Neural crest cell (in vitro differentiated cells): Measurements from ENCODE around the gene ZMIZ1. TPM values are rescaled to one million over a fixed set of nuclear protein-coding genes. Genes with fewer than 3 reads are reported as not detected.

Experiments used
- DNase-seq: peaks from one replicate; pipeline ENCODE4 v3.0.0; 2021; ENCODE audit warnings: low read depth, mixed read lengths, low spot score
- H3K27ac Mint-ChIP-seq: one replicate; pipeline ENCODE4 v1.8.0; 2021; ENCODE audit warnings: mild to moderate bottlenecking, mixed read lengths; ENCODE audit not compliant: unreplicated experiment
- H3K27me3 Mint-ChIP-seq: 2 replicates; pipeline ENCODE4 v1.8.0; 2021; ENCODE audit warnings: low read depth, mild to moderate bottlenecking, mixed read lengths
- H3K36me3 Mint-ChIP-seq: 2 replicates; pipeline ENCODE4 v1.8.0; 2021; ENCODE audit warnings: low read depth, mild to moderate bottlenecking, mixed read lengths
- H3K4me1 Mint-ChIP-seq: 2 replicates; pipeline ENCODE4 v1.8.0; 2021; ENCODE audit warnings: mixed read lengths
- H3K4me3 Mint-ChIP-seq: one replicate; pipeline ENCODE4 v1.8.0; 2021; ENCODE audit warnings: mild to moderate bottlenecking, mixed read lengths
- H3K9me3 Mint-ChIP-seq: 2 replicates; pipeline ENCODE4 v1.8.0; 2021; ENCODE audit warnings: mixed read lengths
- CTCF ChIP-seq: fragments of 200-600 bp; sonication (generic); conservative IDR thresholded peaks from 2 replicates; pipeline ENCODE4 v1.5.0; 2021; ENCODE audit warnings: antibody characterized with exemption, mild to moderate bottlenecking
- total RNA-seq: library from RNA; stranded (reverse); gene quantifications from 2 replicates; pipeline ENCODE4 v1.2.1, GENCODE V29; 2021

ZMIZ1 gene
- total RNA-seq, 1 donor from 2014 or later, result 92.0 TPM

DNA sequence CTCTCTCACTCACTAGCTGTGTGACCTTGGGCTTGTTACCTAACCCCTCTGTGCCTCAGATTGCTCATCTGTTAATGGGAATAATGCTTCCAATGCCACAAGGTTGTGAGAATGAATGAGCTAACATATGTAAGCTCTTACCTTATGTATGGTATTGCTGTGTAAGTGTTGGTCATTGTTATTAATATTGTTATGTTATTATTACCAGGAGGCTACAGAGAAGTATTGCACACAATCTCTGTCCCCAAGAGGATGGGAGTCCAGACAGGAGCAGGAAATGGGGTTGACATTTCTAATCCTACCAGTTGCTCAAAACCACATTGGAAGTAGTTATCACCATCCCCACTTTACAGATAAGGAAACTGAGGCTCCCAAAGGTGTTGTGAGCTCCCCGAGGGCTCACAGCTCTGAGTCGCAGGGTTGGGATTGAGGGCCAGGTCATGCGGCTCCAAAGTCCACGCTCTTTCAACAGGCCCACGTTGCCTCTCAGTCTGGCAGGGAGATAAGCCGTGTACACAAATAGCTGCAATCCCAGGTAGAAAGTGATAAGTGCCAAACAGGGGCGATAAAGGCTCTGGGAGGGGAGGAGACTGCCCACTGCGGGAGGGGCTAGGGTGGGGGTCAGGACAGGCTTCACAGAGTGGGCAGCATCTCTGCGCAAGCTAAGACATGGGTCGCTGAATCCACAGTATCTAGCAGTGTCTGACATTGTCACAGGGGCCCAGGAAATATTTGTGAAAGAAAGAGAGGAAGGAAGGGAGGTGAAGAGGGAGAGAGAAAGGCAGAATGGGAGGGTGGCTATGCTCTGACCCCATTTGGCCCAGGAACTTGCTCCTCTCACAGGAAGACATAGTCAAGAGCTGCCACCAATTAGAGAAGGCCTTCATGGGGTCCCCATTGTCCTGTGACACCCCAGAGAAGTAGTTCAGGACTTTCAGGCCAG is 9.6 kb upstream of the ZMIZ1 start:
- Mint-ChIP-seq H3K4me1 (peaks cover 35% of the 10 kb centered on the region), H3K27ac (no peak overlapping the region), H3K9me3 (no peaks in the 10 kb centered on the region), H3K4me3 (no peak overlapping the region), H3K36me3 (no peaks in the 10 kb centered on the region), H3K27me3 (no peaks in the 10 kb centered on the region)
- no peak for DNase-seq
- no peak for TF ChIP-seq CTCF

- TF ChIP-seq CTCF, result no peak
- DNase-seq, result no peak
- Mint-ChIP-seq H3K9me3 (no peaks in the 10 kb centered on the region), H3K4me1 (peaks cover 35% of the 10 kb centered on the region), H3K27ac (no peak overlapping the region), H3K36me3 (no peaks in the 10 kb centered on the region), H3K4me3 (no peak overlapping the region), H3K27me3 (no peaks in the 10 kb centered on the region)
Observed at GRCh38 chr10:79059859-79060379, 8.8 kb upstream of the ZMIZ1 start.

GRCh38 chr10:79060641-79061255 is 8.0 kb upstream of the ZMIZ1 start:
- TF ChIP-seq CTCF, result no peak
- H3K27ac Mint-ChIP-seq, result no peak overlapping the region
- H3K4me1 Mint-ChIP-seq, result peaks cover 41% of the 10 kb centered on the region
- no peak overlapping the region for H3K4me3 Mint-ChIP-seq
- H3K36me3 Mint-ChIP-seq, result no peaks in the 10 kb centered on the region
- DNase-seq, result no peak
- no peaks in the 10 kb centered on the region for H3K27me3 Mint-ChIP-seq
- no peaks in the 10 kb centered on the region for H3K9me3 Mint-ChIP-seq

- no peak for DNase-seq
- Mint-ChIP-seq H3K4me1 (peaks cover 42% of the 10 kb centered on the region), H3K9me3 (no peaks in the 10 kb centered on the region)
Observed at GRCh38 chr10:79061441-79062315, 7.1 kb upstream of the ZMIZ1 start.

More at GRCh38 chr10:79061441-79062315, 7.1 kb upstream of the ZMIZ1 start:
- H3K36me3 Mint-ChIP-seq, result no peaks in the 10 kb centered on the region
- H3K27me3 Mint-ChIP-seq, result no peaks in the 10 kb centered on the region
- H3K27ac Mint-ChIP-seq, result peak overlapping the region; percentile 43
- peak overlapping the region; percentile 41 for H3K4me3 Mint-ChIP-seq
- no peak for TF ChIP-seq CTCF
